HEK293T (cell line): Measurements from ENCODE around the gene CEACAM19.

Experiments used
- BHLHE40 ChIP-seq: fragments of 450-650 bp; IDR thresholded peaks from 2 replicates; pipeline ENCODE4 v1.6.1; 2016; ENCODE audit warnings: mild to moderate bottlenecking, moderate library complexity, borderline replicate concordance
- FOXM1 ChIP-seq: fragments of 450-650 bp; IDR thresholded peaks from 2 replicates; pipeline ENCODE4 v1.6.1; 2017; ENCODE audit warnings: mild to moderate bottlenecking, borderline replicate concordance
- HDGF ChIP-seq: fragments of 450-650 bp; IDR thresholded peaks from 2 replicates; pipeline ENCODE4 v1.6.1; 2017; ENCODE audit warnings: antibody characterized with exemption, borderline replicate concordance
- L3MBTL2 ChIP-seq: fragments of 450-650 bp; conservative IDR thresholded peaks from 2 replicates; pipeline ENCODE4 v1.6.1; 2016; ENCODE audit warnings: mild to moderate bottlenecking
- NFRKB ChIP-seq: fragments of 450-650 bp; IDR thresholded peaks from 2 replicates; pipeline ENCODE4 v1.6.1; 2016; ENCODE audit warnings: mild to moderate bottlenecking, moderate library complexity
- SUZ12 ChIP-seq: fragments of 450-650 bp; IDR thresholded peaks from 2 replicates; pipeline ENCODE4 v1.6.1; 2016; ENCODE audit warnings: mild to moderate bottlenecking

GRCh38 chr19:44641501-44642265, 29.6 kb upstream of the CEACAM19 start:
- TF ChIP-seq SUZ12: no peak
- TF ChIP-seq NFRKB: no peak
- TF ChIP-seq BHLHE40: no peak
- no peak for TF ChIP-seq FOXM1
- TF ChIP-seq L3MBTL2: no peak
- TF ChIP-seq HDGF: no peak
